MM.1S (cell line): ENCODE measurements around the gene EGFL8.

Source experiments
- CTCF ChIP-seq: fragments of 300-600 bp; sonication (generic); IDR thresholded peaks from 2 replicates; pipeline ENCODE4 v1.5.1; 2016; ENCODE audit warnings: antibody characterized with exemption, low read length, mixed read lengths
- EZH2 ChIP-seq: fragments of 300-600 bp; sonication (generic); optimal IDR thresholded peaks from 2 replicates; pipeline ENCODE3; 2017; ENCODE audit warnings: low read depth, mild to moderate bottlenecking, antibody characterized with exemption, low read length, mixed read lengths
- EZH2phosphoT487 ChIP-seq: fragments of 300-600 bp; sonication (generic); IDR thresholded peaks from 2 replicates; pipeline ENCODE4 v1.6.1; 2018; ENCODE audit warnings: antibody characterized with exemption, low read length

GRCh38 chr6:32168807-32169591 is 4.6 kb downstream of the EGFL8 start:
- TF ChIP-seq EZH2phosphoT487, result no peak
- TF ChIP-seq CTCF, result no peak
- no peak for TF ChIP-seq EZH2
